Glutamatergic neuron (in vitro differentiated cells): ENCODE results near the gene GPAT2. TPM values are rescaled to one million over a fixed set of nuclear protein-coding genes. Genes with fewer than 3 reads are reported as not detected.
"Not testable (repeated sequence)": the region's sequence is repeated elsewhere in the genome, so short reads cannot be mapped to it uniquely, and the experiment has no call there.

Experiments used
- DNase-seq: peaks from one replicate; pipeline ENCODE4 v3.0.0; 2022
- H3K27ac Mint-ChIP-seq: one replicate; pipeline ENCODE4 v1.8.0; 2020; ENCODE audit warnings: mild to moderate bottlenecking, mixed read lengths, inconsistent platforms; ENCODE audit not compliant: unreplicated experiment
- H3K27me3 Mint-ChIP-seq: one replicate; pipeline ENCODE4 v1.8.0; 2020; ENCODE audit warnings: mild to moderate bottlenecking, moderate library complexity, mixed read lengths, inconsistent platforms; ENCODE audit not compliant: unreplicated experiment
- H3K36me3 Mint-ChIP-seq: one replicate; pipeline ENCODE4 v1.8.0; 2020; ENCODE audit warnings: mild to moderate bottlenecking, mixed read lengths, inconsistent platforms; ENCODE audit not compliant: unreplicated experiment
- H3K4me1 Mint-ChIP-seq: one replicate; pipeline ENCODE4 v1.8.0; 2020; ENCODE audit warnings: mild to moderate bottlenecking, low read depth, mixed read lengths, inconsistent platforms; ENCODE audit not compliant: unreplicated experiment
- H3K4me3 Mint-ChIP-seq: one replicate; pipeline ENCODE4 v1.8.0; 2020; ENCODE audit warnings: mild to moderate bottlenecking, mixed read lengths, inconsistent platforms; ENCODE audit not compliant: unreplicated experiment
- H3K9me3 Mint-ChIP-seq: one replicate; pipeline ENCODE4 v1.8.0; 2020; ENCODE audit warnings: mild to moderate bottlenecking, moderate library complexity, mixed read lengths, inconsistent platforms; ENCODE audit not compliant: unreplicated experiment
- total RNA-seq: library from RNA; stranded (reverse); fragmentation: NEBNext Ultra II Directional; extraction: Animal tissue kit (Norgen Biotek cat#: 25700); gene quantifications from one replicate; pipeline ENCODE4 v1.2.1, GENCODE V29; 2021; ENCODE audit not compliant: unreplicated experiment

GPAT2 gene
- total RNA-seq, 1 donor from 2014 or later: 0.47 TPM

DNA sequence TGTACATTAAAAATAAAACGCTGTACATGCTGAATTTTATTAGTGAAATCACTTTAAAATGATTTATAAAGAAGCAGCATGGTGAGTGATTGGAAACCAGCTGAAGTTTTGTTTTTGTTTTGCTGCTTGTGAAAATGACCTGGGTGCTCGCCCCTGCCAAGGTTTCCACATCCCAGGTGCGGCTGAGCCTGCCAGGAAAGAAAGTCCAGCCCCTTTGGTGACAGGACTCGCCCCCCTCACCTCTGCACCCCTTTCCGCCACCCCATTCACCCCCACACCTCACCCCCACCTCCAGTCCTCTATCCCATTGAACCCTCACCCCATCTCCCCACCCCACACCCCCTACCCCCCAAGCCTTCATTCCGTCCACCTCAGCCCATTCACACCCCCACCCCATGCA is 43.8 kb downstream of the GPAT2 start:
- not testable (repeated sequence) for H3K4me1 Mint-ChIP-seq, DNase-seq, H3K36me3 Mint-ChIP-seq, H3K9me3 Mint-ChIP-seq, H3K27ac Mint-ChIP-seq, H3K27me3 Mint-ChIP-seq
- H3K4me3 Mint-ChIP-seq: peak overlapping the region; percentile 46

Other genes with a start within 250 kb of the GPAT2 start
- 75.7 TPM for gene ANKRD36C, start 43.1 kb downstream of the GPAT2 start, total RNA-seq
- gene ADRA2B, start 81.7 kb upstream of the GPAT2 start, total RNA-seq: 0.91 TPM
- gene ASTL, start 103.6 kb upstream of the GPAT2 start, total RNA-seq: not detected
- gene DUSP2, start 110.5 kb upstream of the GPAT2 start, total RNA-seq: 0.34 TPM
- gene STARD7, start 173.9 kb upstream of the GPAT2 start, total RNA-seq: 100 TPM
- 32.5 TPM for gene TMEM127, start 231.1 kb upstream of the GPAT2 start, total RNA-seq
- 68.1 TPM for gene CIAO1, start 231.3 kb upstream of the GPAT2 start, total RNA-seq